CD4-positive, alpha-beta T cell treated with Interleukin-6 for 4 hours (primary cell): Measurements from ENCODE around the gene CHRNA4.

Experiments
- DNase-seq: peaks from one replicate; pipeline ENCODE4 v3.0.0-alpha.2; 2020; ENCODE audit warnings: mixed read lengths

Gene CHRNA4

GRCh38 chr20:63376283-63377250 is 15.4 kb upstream of the CHRNA4 start:
- DNase-seq: no peak

- no peak for DNase-seq
These were observed 14.3 kb upstream of the CHRNA4 start for GRCh38 chr20:63375438-63375837.

GRCh38 chr20:63374504-63374903 is 13.4 kb upstream of the CHRNA4 start:
- DNase-seq: no peak

- DNase-seq: no peak
These were observed 12.8 kb upstream of the CHRNA4 start for GRCh38 chr20:63373996-63374395.

DNA sequence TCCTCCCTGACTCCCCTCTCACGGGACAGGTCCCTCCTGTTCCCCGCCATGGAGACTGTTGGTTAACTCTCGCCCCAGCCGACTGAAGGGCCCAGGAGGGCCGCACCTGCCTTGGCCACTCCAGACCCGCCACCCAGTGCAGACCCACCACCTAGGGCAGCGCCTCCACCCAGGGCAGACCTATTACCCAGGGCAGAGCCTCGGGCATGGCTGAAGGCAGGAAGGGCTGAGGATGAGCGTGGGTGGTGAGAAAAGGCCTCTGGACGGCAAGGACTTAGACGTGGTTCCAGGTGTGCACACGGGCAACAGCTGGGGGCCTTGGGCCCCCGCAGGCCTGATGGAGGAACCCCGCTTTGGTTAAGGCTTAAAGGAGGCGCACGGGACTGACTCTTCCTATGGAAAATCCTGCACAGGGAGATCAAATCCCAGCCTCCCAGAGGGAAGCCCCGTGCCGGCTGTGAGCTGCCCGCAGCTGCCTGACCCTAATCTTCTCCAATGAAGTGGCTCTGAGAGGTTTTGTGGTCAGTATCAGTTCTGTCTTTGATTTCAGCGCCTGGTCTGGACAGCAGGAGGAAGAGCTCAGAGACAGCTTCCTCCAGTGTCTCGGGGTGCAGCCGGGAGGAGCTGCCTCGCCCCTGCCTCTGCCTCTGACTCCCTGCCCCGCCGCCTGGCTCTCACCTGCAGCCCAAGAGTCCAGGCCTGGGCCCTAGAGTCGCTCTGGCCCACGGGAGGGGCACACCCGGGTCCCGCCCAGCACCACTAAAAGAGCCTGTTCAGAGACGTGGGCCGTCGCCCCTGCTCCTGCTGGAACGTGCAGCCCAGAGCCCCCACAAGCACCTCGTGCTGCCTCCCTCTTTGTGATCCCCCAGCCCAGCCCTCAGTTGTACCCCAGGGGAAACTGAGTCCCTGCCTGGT is 12.1 kb upstream of the CHRNA4 start:
- no peak for DNase-seq

- no peak for DNase-seq
These were observed 10.2 kb upstream of the CHRNA4 start for GRCh38 chr20:63371291-63371865.

DNA sequence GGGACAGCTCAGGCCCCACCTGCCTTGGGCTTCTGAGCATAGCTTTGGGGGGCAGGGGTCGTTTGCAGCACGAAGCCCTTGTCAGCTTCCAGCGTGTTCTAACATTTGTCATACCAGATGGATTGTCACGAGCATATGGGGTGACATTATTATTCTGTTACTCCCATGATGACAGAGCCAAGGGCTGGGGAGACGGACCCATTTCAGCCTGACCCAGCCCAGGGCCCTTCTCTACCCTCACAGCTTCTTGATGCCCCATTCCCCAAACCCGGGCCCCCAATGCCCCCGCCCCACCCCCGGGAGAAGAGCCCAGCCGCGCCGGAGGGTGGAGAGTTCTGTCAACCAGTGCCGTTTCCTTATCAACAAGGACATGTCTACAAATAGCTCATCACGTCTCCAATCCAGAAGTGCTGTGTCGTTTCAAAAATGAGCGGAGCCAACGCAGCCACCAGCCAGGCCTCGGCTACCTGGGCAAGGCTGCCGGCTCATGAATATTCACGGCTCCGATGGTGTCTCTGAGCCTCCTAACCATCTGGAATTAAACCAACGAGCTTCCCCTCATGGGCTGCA is 9.6 kb upstream of the CHRNA4 start:
- DNase-seq: no peak

- DNase-seq: no peak
These were observed 8.8 kb upstream of the CHRNA4 start for GRCh38 chr20:63369724-63370617.

- no peak for DNase-seq
These were observed 7.9 kb upstream of the CHRNA4 start for GRCh38 chr20:63369024-63369530.

GRCh38 chr20:63368151-63368550 is 7.0 kb upstream of the CHRNA4 start:
- no peak for DNase-seq

GRCh38 chr20:63367446-63368055 is 6.4 kb upstream of the CHRNA4 start:
- DNase-seq: no peak

DNA sequence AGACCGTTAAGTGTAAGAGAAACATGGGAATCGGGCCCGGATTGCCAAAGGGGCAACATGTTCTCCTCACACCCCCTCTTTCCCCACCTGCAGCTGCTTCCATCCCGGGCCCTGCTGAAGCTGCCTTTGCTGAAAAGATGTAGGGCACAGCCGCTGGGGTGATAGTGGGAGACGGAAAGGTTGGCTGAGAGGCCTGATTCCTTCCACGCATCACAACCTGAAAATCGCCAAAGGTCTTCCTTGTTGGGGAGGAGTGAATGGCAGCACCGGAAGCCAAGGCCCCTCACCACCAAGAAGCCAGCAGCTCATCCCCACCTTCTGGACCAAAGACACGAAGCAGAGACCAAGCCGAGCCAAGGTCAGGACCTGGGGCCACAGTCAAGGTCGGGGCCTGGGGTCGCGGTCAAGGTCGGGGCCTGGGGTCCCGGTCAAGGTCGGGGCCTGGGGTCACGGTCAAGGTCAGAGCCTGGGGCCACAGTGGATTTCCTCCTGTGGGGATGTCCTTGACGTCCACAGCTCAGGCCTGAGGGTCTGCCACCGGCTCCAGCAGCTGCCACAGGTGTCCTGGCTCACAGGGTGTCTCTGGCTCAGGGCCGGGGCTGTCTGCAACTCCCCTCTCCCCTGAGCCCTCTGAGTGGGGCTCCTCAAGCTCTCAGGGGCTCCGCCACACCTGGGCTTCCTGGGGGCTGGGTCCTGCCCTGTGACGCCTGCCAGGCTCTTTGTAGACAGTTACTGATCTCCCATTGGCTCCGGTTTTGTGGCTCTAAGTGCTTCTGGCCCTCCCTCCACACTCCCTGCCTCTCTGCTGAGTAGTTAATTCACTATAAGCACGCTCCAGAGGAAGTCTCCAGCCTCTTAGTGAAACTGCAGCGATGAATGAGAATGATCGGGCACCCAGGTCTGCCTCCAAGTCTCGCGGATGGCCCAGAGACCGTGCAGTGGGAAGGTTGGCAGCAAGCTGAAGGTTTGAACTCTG is 5.5 kb upstream of the CHRNA4 start:
- no peak for DNase-seq

- no peak for DNase-seq
These were observed 4.6 kb upstream of the CHRNA4 start for GRCh38 chr20:63365601-63366389.

- DNase-seq: no peak
These were observed 3.8 kb upstream of the CHRNA4 start for GRCh38 chr20:63364801-63365585.

DNA sequence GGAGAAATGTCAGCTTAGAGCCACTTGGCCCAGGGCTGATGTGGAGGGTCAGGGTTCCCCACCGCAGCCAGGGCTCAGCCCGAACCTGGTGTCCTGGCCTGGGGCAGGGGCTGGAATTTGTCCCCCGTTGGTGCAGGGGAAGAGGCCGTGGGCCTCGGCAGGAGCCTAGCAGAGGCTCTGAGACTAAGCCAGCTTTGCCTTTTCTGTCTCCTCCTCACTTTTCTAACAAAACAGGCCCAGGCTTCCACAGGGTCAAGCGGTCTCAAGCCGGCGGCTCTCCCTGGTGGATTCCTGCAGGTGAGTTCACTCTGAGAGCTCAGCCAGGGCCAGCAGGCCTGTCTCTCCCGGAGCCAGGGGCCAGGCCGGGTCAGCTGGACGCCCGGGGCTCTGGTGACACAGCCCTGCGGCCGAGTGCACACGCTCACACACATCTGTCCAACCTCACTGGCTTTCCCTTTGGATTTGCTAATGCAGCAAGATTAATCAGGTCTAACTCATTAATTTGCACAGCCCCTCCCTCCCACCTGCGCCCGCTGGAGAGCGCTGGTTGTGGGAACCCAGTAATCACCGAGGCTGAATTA is 2.9 kb upstream of the CHRNA4 start:
- no peak for DNase-seq

- no peak for DNase-seq
These were observed 2.1 kb upstream of the CHRNA4 start for GRCh38 chr20:63363013-63363957.
